Activated naive CD4-positive, alpha-beta T cell treated with anti-CD3 and anti-CD28 coated beads, Interleukin-2, amount 50 U/mL, for 72 hours (primary cell): ENCODE measurements around the gene TIMM44. TPM values are rescaled to one million over a fixed set of nuclear protein-coding genes. Genes with fewer than 3 reads are reported as not detected.

Experiments used
- ATAC-seq, 2 donors: fragments of 150-1000 bp; cut with Tn5 transposase; 2 replicates each; pipeline ENCODE4 v1.10.0; 2021; ENCODE audit warnings: mild to moderate bottlenecking in 2 of 2, moderate library complexity in 2 of 2
- DNase-seq, 2 donors: peaks; one replicate each; pipeline ENCODE4 v3.0.0; 2021 to 2022; ENCODE audit warnings: low spot score in 2 of 2
- H3K27ac Mint-ChIP-seq, 2 donors: one replicate each; pipeline ENCODE4 v1.8.0; 2022; ENCODE audit warnings: mild to moderate bottlenecking in 2 of 2, mixed read lengths in 2 of 2
- H3K36me3 Mint-ChIP-seq, 2 donors: one replicate each; pipeline ENCODE4 v1.8.0; 2022; ENCODE audit warnings: mixed read lengths in 2 of 2
- H3K9me3 Mint-ChIP-seq, 2 donors: one replicate each; pipeline ENCODE4 v1.8.0; 2022; ENCODE audit warnings: mixed read lengths in 2 of 2
- total RNA-seq, 2 donors: library from RNA; stranded (reverse); gene quantifications; one replicate each; pipeline ENCODE4 v1.2.3, GENCODE V29; 2022

TIMM44 gene
- total RNA-seq, 2 donors from 2014 or later, result 66.0 to 99.3 TPM

DNA sequence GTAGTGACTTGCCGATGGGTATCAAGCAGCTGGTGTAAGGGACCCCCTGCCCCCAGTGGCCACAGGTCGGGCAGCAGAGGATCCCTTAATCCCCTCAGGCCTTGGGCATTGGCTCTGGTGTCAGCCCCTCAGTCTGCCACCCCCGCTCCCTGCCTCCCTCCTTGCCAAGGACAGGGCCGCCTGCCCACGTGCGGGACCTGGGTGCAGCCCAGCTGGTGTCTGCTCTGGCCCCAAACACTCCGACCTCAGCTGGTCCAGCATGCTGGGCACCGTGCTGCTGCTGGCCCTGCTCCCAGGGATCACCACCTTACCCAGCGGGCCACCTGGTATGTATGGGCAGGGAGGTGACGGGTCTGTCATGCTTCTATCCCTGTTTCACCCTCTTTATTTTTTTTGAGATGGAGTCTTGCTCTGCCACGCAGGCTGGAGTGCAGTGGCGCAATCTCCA is 28.8 kb downstream of the TIMM44 start, which contains the start of gene TGFBR3L:
Gene TGFBR3L, plus strand, starts transcription at position 233 of the 448 bp plus-strand sequence.
- DNase-seq (no peak), ATAC-seq (no peak)
- no peak within 1 kb of the TSS for H3K27ac Mint-ChIP-seq
- H3K9me3 Mint-ChIP-seq, result no peaks in the 10 kb centered on the region
- H3K36me3 Mint-ChIP-seq, result peaks cover 0 to 5% of the 10 kb centered on the region in 2 donors

DNA sequence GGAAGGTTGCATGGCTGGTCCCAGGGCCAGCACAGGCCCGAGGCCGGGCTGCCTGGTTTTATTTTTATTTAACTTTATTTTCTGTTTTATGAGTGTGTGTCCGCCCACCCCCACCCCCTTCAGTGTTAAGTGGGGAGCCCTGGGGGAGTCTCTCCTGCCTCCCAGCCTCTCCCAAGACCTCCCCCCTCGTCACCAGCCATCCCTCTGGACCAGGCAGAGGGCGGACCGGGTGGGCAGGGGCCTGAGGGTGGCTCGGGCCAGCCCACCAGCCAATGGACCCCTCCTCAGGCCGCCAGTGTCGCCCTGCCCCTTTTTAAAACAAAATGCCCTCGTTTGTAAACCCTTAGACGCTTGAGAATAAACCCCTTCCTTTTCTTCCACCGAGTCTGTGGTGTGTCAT is 29.4 kb downstream of the TIMM44 start:
- peaks cover 0 to 5% of the 10 kb centered on the region in 2 donors for H3K36me3 Mint-ChIP-seq

GRCh38 chr19:7913652-7914051 is 29.8 kb downstream of the TIMM44 start:
- no peaks in the 10 kb centered on the region for H3K9me3 Mint-ChIP-seq
- peaks cover 0 to 5% of the 10 kb centered on the region in 2 donors for H3K36me3 Mint-ChIP-seq
- H3K27ac Mint-ChIP-seq, result no peak overlapping the region
- ATAC-seq, result no peak
- DNase-seq, result no peak

More for the DNA sequence above, 29.4 kb downstream of the TIMM44 start:
- Mint-ChIP-seq H3K9me3 (no peaks in the 10 kb centered on the region), H3K27ac (no peak overlapping the region)
- ATAC-seq (no peak), DNase-seq (no peak)

GRCh38 chr19:7912697-7913564 is 30.5 kb downstream of the TIMM44 start:
- DNase-seq (no peak), ATAC-seq (no peak)
- no peak overlapping the region for H3K27ac Mint-ChIP-seq
- H3K36me3 Mint-ChIP-seq, result peaks cover 0 to 5% of the 10 kb centered on the region in 2 donors
- no peaks in the 10 kb centered on the region for H3K9me3 Mint-ChIP-seq

GRCh38 chr19:7912144-7912696 is 31.2 kb downstream of the TIMM44 start:
- no peak overlapping the region for H3K27ac Mint-ChIP-seq
- DNase-seq, result no peak
- peaks cover 0 to 5% of the 10 kb centered on the region in 2 donors for H3K36me3 Mint-ChIP-seq
- H3K9me3 Mint-ChIP-seq, result no peaks in the 10 kb centered on the region
- ATAC-seq, result no peak

GRCh38 chr19:7911508-7912143 is 31.8 kb downstream of the TIMM44 start:
- H3K27ac Mint-ChIP-seq, result peak overlapping the region in 1 of 2 donors; percentile 72
- H3K9me3 Mint-ChIP-seq, result no peaks in the 10 kb centered on the region
- DNase-seq (no peak), ATAC-seq (no peak)
- peaks cover 0 to 5% of the 10 kb centered on the region in 2 donors for H3K36me3 Mint-ChIP-seq

- H3K36me3 Mint-ChIP-seq, result peaks cover 0 to 5% of the 10 kb centered on the region in 2 donors
- no peak for ATAC-seq
These were observed 32.9 kb downstream of the TIMM44 start for GRCh38 chr19:7910321-7911161.

DNA sequence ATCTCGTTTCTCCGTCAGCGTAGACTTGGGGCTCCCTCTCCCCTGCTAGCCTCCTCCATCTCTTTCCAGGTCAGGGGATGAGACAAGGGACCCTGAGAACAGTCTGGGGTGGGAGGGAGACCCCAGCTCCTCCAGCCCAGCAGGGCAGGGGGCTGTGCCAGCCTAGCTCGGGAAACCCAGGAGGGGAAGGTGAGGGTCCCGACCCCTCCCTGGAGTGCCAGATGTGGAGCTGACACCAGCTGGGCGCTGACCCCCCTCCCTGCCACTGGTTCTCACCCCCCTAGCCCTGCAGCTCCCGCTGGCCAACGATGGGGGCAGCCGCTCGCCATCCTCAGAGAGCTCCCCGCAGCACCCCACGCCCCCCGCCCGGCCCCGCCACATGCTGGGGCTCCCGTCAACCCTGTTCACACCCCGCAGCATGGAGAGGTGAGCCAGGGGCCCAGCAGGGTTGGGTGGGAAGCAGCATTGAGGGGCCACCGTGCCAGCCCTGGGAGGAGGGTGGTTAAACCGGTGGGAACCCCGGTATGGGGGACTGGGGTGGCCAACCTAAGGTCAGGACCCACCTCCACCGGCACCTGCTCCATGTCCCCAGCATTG is 33.9 kb downstream of the TIMM44 start:
- H3K36me3 Mint-ChIP-seq, result peaks cover 8 to 12% of the 10 kb centered on the region in 2 donors
- DNase-seq (no peak), ATAC-seq (no peak)
- no peaks in the 10 kb centered on the region for H3K9me3 Mint-ChIP-seq
- no peak overlapping the region for H3K27ac Mint-ChIP-seq

More at GRCh38 chr19:7910321-7911161, 32.9 kb downstream of the TIMM44 start:
- H3K9me3 Mint-ChIP-seq, result no peaks in the 10 kb centered on the region
- H3K27ac Mint-ChIP-seq, result no peak overlapping the region
- no peak for DNase-seq

- Mint-ChIP-seq H3K27ac (no peak overlapping the region), H3K9me3 (no peaks in the 10 kb centered on the region), H3K36me3 (peaks cover 10 to 15% of the 10 kb centered on the region in 2 donors)
- ATAC-seq (no peak), DNase-seq (peak in 1 of 2 donors; percentile 56)
These were observed 34.6 kb downstream of the TIMM44 start for GRCh38 chr19:7908742-7909461.

- H3K9me3 Mint-ChIP-seq, result no peaks in the 10 kb centered on the region
- ATAC-seq (no peak), DNase-seq (peak in 1 of 2 donors; percentile 54)
- H3K36me3 Mint-ChIP-seq, result peaks cover 10 to 15% of the 10 kb centered on the region in 2 donors
- H3K27ac Mint-ChIP-seq, result no peak overlapping the region
These were observed 35.3 kb downstream of the TIMM44 start for GRCh38 chr19:7908078-7908699.

DNA sequence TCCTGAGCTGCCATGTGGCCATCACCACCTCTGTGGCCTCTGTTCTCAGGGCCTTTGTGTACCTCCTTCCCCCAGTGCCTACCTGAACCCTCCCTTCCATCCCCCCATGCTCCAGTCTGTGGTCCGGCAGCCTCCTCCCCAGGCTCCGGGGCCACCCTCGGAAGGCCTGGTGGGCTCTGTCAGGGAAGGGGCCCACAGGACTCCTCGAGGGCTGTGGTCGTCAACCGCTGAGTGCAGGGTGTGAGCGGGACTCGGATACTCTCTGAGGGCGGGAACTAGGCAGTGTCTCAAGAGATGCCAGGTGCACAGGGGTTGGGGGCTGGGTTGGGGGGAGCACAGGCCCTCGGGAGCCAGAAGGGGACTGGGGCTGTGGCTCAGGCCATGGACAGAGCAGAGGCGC is 35.9 kb downstream of the TIMM44 start:
- ATAC-seq (no peak), DNase-seq (no peak)
- H3K9me3 Mint-ChIP-seq, result no peaks in the 10 kb centered on the region
- H3K27ac Mint-ChIP-seq, result no peak overlapping the region
- H3K36me3 Mint-ChIP-seq, result peaks cover 10% of the 10 kb centered on the region in 2 donors

DNA sequence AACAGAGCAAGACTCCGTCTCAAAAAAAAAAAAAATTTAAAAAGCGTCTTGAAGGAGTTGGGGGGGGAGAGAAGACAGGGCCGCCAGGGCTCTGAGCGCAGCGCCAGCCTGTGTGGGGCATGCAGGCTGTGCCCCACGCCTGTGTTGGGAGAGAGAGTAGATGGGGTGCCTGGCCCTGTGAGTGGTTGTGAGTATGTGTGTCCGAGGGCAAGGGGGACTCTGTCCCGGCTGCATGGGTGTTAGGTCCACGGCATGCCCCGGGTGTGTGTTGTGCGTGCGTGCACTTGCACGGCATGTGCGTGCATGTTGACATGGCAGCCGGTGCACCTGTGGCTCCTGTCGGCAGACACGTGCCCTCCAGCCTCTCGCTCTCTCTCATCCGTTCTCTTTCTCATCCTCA is 36.3 kb downstream of the TIMM44 start:
- Mint-ChIP-seq H3K36me3 (peaks cover 10% of the 10 kb centered on the region in 2 donors), H3K27ac (peak overlapping the region in 1 of 2 donors; percentile 60), H3K9me3 (no peaks in the 10 kb centered on the region)
- ATAC-seq (no peak), DNase-seq (no peak)

DNA sequence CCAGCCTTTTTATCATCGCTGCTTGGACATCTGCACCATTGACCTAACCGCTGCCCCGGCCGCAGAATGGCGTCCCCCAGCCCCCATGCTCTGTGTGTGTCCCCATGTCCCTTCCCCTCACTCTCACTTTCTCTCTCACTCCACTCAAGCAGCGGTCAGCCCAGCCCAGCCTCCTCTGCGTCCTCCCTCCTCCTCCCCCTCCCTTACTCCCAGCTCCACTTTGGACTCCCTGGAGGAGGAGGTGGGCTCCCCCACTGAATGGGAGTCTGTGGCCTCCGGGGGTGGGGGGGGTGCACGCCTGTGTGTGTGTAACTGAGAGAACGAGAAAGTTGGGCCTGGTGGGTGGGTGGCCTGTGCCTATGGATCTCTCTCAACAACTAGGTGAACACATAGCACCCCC is 37.6 kb downstream of the TIMM44 start:
- DNase-seq, result no peak
- H3K27ac Mint-ChIP-seq, result peak overlapping the region; percentile 50 to 96
- ATAC-seq, result no peak

DNA sequence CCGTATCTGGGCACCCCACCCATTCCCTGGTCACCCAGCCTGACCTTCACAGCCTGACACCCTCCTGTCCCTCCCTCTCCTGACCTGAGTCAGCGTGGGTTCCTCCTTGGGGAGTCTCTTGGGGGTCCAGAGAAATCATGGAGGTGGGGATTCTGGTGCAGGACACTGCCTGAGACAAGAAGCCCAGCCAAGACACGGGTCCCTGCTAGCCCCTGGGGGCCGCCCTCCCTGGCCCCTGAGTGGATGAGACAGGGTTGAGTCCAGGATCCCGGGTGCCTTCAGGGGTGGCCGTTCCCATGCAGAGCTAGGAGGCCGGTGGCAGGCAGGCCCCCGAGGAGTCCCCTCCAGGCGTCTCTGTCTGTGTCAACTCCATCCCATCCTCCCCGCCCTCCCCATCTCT is 38.2 kb downstream of the TIMM44 start:
- peaks cover 10% of the 10 kb centered on the region in 2 donors for H3K36me3 Mint-ChIP-seq
- no peaks in the 10 kb centered on the region for H3K9me3 Mint-ChIP-seq
- no peak for ATAC-seq
- H3K27ac Mint-ChIP-seq, result peak overlapping the region; percentile 95 to 96
- peak in 1 of 2 donors; percentile 60 for DNase-seq

More for the DNA sequence above, 37.6 kb downstream of the TIMM44 start:
- Mint-ChIP-seq H3K36me3 (peaks cover 10% of the 10 kb centered on the region in 2 donors), H3K9me3 (no peaks in the 10 kb centered on the region)
